Measurements from ENCODE around the gene NCOA1.
"Not testable (repeated sequence)": the region's sequence is repeated elsewhere in the genome, so short reads cannot be mapped to it uniquely, and the experiment has no call there.

Gene NCOA1

DNA sequence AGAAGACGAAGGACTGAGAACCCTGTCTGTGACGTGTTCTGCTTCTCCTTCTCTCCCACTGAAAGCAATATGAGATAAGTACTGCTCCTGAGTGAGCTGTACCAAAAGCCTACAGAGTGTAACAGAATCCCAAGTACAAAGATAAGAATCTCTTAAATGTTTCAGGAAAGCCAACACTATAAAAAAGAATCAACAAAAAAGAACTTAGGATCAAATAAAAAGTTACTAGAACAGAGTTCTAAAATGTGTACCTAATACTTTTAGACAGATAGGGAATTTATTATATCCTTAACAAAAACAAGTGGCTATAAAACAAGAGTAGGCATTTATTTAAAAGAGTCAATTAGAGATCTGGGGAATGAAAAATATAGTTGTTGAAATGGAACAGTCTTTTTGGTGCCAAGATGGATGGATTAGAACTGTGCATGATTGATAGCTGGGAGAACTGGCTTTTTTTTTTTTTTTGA lies 49.0 kb downstream of the NCOA1 start:
- DNase-seq (ENCODE audit: low spot score) = no peak

DNA sequence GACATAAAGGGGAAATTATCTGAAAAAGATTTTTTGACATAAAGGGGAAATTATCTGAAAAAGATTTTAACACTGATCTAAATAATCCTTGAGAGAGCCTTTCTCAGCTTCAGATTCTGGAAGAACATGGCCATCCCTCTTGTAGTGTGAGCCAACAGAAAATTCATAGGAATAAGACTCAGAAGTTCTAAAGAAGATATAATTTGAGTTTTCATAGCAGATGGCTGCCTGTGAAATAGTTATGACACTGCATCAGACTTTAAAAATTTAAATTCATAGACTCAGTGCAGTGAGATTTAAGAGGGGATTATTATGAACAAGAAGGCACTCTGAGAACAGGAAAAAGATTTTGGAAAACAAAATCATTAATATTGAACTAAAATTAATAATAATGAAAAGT lies 50.6 kb downstream of the NCOA1 start:
- no peak for DNase-seq (ENCODE audit: low spot score)

DNA sequence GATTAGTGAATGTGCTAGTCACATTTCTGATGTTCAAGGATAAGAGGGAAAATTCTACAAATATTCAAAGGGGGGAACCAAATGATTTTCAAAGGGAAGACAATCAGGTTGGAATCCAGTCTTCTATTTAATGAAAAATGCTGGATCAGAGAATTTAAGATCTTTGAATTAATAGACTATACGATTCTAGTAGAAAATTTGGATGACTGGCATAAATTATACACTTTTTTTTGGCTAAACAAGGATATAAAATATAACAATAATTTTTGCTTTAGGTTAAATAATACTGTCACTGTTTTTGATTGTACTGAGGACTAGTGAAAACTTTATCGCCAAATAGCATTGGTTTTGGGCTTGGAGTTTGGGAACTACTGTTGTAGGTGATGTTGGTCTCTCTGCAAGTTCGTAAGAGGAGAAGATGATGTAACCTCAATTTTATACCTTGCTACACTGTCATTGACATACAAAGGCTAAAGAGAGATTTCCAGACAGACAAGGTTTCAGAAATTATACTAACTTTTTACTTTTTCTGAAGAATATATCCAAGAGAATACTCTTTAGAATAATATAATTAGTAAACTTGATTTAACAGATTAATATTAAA lies 51.3 kb downstream of the NCOA1 start:
- DNase-seq (ENCODE audit: low spot score) = no peak

DNA sequence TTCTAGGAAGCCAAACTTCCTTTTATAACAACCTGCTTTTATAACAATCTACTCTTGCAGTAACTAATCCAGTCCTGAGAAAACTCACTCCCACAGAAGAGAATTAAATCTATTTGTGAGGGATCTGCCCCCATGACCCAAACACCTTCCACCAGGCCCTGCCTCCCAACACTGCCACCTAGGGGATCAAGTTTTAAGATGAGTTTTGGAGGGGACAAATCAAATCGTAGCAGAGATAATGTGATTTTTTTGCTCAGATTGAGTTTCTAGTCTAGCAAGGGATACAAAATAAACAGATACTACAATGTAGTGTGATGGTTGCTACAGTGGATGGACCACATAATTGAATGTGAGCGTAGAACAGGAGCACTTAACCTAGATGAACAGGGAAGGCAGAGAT lies 52.2 kb downstream of the NCOA1 start:
- no peak for DNase-seq (ENCODE audit: low spot score)

DNA sequence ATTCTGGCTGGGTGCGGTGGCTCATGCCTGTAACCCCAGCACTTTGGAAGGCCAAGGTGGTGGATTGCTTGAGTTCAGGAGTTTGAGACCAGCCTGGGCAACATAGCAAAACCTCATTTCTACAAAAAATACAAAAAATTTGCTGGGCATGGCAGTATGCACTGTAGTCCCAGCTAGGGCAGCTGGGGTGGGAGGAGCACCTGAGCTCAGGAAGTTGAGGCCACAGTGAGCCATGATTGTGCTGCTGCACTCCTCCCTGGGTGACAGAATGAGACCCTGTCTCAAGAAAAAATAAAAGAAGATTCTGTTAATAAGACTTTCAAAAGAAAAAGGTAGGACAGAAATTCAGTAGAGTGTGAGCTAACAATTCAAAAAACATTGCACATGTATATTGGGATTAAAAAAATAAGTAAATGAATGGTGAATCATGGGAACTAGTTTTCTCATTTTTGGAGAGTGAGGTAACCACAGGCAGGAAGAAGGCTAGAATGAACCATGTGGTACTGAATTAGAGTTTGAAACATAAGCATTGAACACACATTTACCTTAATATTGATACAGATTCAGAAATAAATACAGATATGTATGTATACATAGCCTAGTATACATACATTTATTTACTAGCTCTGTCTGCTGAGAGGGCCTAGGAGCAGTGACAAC lies 53.5 kb downstream of the NCOA1 start:
- no peak for DNase-seq (ENCODE audit: low spot score)

DNA sequence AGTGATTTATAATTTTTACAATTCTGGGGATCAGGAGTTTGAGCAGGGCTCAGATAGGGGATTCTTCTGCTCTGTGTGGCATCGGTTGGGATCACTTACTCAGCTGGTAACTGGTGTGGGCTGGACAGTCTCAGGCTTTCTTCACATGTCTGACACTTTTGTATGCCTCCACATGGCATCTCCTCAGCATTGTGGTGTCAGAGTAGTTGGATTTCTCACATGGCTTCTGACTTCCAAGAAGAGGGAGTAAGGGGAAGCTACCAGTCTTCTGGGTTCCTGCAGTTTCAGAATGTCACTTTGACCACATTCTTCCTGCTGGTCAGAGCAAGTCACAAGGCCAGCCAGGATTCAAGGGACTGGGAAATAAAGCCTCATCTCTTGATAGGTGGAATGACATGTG lies 55.6 kb downstream of the NCOA1 start:
- DNase-seq (ENCODE audit: low spot score) = no peak

DNA sequence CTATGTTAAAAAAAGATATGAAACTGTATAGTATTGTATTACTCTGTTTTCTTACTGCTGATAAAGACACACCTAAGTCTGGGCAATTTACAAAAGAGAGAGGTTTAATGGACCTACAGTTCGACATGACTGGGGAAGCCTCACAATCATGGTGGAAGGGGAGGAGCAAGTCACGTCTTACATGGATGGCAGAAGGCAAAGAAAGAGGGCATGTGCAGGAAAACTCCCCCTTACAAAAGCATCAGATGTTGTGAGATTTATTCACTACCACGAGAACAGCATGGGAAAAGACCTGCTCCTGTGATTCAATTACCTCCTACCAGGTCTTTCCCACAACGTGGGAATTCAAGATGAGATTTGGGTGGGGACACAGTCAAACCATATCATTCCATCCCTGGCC lies 57.0 kb downstream of the NCOA1 start:
- no peak for DNase-seq (ENCODE audit: low spot score)

DNA sequence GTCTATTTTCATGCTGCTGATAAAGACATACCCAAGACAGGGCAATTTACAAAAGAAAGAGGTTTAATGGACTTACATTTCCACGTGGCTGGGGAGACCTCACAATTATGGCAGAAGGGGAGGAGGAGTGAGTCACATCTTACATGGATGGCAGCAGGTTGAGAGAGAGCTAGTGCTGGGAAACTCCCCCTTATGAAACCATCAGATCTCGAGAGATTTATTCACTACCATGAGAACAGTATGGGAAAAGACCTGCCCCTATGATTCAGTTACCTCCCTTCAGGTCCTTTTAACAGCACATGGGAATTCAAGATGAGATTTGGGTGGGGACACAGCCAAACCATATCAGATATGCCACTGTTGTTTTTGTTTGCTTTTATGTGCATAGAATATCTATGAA lies 59.2 kb downstream of the NCOA1 start:
- not testable (repeated sequence) for DNase-seq (ENCODE audit: low spot score)

DNA sequence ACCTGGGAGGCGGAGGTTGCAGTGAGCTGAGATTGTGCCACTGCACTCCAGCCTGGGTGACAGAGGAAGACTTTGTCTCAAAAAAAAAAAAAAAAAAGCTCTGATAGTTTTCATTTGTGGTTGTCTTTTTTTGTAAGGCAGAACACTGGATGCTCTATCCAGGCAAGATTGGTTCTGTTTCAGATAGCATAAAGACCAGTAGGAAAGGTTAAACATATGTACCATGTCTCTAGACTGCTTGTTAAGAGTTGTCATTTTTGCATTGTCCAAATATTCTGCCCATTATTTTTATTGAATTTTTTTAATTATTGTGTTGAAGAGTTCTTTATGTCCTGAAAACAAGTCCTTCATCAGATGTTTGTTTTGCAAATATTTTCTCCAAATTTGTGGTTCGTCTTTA lies 60.0 kb downstream of the NCOA1 start:
- no peak for DNase-seq (ENCODE audit: low spot score)

DNA sequence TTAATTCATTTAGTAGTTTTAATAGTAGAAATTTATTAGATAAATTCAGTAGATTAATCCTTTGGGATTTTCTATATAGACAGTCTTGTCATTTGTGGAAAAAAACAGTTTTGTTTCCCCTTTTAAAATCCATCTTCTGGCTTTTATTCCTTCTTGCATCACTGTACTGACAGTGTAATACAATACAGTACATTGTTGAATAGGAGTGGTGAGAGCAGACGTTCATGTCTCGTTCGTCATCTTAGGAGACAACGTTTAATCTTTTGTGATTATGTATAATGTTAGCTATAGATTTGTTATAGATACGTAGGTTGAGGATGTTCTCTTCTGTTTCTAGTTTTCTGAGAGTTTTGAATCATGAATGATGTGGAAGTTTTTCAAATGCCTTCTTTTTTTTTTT lies 61.8 kb downstream of the NCOA1 start:
- DNase-seq (ENCODE audit: low spot score) = no peak

DNA sequence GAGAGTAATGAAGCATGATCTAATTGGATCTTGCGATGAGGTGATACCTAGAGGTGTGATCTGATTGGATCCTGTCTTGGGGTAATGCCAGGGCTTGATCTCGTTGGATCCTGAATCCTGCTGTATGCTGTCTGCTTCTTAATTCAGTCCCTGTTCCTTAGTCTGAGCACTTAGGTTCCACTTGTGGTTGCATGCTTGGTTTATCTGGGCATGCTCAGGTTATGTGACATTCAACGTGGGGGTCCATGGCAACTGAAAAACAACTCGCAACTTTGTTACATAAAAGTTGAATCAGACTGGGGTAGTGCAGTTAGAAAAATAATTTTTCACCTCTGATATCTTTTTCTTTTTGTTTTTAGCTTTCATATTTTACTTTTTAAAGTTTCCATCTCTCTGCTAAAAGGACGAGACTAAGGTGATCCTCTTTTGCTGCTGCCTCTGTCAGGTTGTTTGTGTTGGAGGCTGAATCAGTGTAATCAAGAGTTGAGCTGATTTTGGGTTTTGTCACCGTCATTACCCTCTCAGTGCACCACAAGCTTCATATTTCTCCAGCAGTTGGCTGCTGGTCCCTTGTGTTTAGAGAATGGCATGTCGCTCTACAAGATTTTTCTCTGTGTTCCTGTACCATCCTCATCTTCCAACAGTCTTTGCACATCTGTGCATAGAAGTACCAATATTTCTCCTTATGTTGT lies 67.9 kb downstream of the NCOA1 start:
- DNase-seq (ENCODE audit: low spot score) = no peak

DNA sequence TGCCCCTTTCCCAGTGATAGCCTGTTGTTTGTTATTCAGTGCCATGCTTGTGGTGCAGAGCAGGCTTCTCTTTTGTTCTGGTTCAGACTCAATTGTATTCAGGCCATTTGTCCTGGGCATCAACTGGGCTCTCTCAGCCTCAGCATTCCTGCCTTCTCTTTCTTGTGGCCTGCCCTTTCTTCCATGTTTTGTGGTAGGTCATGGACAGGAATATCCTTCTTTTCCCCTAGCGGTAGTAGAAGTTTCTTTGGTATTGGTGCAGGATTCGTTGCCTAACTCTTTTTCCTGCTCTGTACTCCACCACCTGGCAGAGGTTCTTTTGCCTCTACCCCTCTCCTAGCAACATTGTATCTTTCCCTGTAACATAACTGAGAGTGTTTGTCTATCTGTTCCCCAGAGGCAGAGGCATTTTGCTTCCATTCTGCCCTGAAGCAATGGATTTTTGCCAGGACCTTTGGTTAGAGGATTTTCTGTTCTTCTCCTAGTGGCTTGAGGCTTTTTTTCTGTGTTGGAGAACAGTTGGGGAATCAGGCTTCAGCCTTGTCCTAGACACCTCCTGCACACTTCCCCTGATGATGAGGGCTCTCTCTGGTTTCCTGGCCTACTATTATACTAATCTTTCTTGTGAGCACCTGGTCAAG lies 68.5 kb downstream of the NCOA1 start:
- DNase-seq (ENCODE audit: low spot score) = no peak

DNA sequence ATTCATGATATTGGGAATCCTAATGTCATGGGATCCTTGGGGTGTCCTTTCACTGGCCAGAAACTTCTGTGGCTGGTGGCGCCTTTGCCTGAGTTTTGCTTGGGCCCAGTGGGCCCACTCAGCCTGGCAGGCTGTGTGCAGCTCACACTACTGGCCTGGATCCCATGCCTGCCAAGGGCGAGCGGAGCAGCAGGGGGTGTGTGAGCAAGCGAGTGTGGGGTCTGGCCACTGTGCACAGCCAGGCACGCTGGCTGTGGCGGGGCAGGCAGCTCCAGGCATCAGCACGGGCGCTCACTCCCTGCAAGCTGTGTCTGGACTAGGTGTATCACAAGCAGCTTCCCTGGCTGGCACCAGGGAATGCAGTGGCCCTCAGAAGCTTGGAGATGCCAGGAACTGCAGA lies 74.5 kb downstream of the NCOA1 start:
- no peak for DNase-seq (ENCODE audit: low spot score)

DNA sequence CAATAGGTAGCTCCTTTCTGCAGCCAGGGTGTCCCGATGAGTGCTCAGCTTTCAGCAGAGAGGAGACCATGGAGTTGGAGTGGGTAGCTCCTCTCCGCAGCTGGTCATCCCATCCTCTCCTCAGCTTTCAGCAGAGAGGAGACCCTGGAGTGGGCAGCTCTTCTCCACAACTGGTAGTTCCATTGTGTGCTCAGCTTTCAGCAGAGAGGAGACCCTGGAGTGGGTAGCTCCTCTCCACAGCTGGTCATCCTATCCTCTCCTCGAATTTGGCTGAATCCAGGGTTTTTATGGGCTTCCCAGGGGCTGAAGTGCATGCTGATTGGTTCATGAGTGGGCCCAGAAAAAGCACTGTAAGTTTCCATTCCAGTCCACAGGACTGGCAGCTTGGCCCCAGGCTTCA lies 75.2 kb downstream of the NCOA1 start:
- no peak for DNase-seq (ENCODE audit: low spot score)

DNA sequence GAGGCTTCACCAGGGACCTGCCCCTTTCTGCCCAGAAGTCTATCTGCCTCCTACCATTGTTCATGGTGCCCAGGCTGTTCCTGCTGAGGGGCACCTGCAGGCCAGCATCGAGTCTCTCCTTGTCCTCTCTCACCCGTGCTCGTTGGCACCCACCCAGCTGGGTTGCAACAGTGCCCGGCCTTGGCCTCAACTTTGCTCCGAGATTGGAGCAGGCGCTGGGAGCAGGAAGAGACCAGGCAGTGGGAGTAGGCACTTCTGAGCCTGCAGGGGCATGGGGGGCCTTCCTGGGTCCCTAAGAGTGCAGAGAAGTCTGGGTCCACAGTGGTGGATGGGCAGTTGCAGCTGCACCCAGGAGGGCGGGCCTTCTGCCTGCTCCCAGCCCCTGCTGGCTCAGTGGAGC lies 75.6 kb downstream of the NCOA1 start:
- no peak for DNase-seq (ENCODE audit: low spot score)

DNA sequence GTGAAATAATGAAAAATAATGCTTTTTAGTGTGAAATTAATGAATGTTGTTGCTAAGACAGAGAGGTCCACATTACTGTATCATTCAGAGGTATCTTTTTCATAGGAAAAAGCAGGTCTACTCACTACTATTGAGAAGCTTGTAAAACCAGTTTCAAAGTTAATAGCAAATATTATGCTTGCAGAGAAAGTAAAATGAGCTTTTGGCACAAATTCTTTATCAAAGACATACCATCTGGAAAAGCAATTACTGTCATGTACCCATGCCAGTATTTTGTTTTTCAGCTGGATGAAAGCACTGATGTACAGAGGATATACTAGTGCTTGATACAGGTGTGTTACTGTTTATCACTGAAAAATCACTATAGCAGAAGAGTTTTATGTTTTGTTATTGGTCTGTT lies 77.5 kb downstream of the NCOA1 start:
- DNase-seq (ENCODE audit: low spot score) = no peak

DNA sequence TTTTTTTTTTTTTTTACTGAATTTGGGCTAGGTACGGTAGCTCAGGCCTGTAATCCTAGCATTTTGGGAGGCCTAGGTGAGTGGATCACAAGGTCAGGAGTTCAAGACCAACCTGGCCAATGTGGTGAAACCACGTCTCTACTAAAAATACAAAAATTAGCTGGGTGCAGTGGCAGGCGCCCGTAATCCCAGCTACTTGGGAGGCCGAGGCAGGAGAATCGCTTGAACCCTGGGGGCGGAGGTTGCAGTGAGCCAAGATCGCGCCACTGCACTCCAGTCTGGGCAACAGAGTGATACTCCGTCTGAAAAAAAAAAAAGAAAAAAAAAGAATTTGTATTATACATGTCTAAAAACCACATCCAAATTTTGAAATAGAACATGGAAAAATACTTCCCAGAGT lies 78.5 kb downstream of the NCOA1 start:
- DNase-seq (ENCODE audit: low spot score) = not testable (repeated sequence)

DNA sequence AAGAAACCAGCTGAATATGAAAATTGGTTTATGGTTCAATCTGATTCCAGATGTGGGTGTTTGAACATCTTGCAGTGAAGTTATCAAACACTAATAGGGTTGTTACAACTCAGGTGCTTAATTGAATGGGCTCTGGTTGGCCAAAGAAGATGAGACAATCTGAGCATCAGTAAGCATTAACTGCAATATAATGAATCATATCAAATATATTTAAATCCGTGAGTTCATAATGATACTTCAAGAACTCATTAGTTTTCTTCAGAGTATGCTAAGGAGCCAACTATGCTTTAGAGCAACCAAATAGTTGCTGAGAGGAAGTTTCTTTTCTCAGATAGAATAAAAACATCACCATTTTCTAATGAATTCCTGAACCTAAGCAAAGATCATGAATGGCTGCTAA lies 79.2 kb downstream of the NCOA1 start:
- no peak for DNase-seq (ENCODE audit: low spot score)

DNA sequence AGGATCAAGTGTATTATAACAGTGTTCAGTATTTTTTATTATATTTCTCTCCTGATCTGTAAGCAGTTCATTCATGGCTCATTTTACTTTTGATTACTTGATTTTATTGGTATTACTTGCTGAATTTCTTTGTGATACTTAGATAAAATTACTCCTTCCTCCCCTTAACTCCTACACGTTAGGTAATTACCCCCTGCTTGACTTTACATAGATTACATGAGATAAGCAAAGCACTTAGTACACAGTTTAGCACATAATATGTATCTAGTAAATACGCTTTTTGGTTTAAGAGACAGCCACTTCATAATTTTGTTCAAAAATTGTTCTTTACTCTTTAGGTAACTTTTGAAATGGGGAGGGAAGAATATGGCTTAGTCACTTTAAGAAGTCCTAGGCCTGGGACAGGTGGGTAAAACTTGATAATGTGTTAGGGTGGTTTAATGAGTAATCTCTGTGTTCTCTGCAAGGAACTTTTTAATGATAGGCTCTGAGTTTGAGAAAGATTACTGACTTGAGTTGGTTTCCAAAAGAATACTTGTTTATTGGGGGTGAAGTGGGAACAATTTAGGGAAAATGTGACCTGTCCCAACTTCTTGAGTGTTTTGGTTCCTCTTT lies 80.9 kb downstream of the NCOA1 start:
- DNase-seq (ENCODE audit: low spot score) = no peak

DNA sequence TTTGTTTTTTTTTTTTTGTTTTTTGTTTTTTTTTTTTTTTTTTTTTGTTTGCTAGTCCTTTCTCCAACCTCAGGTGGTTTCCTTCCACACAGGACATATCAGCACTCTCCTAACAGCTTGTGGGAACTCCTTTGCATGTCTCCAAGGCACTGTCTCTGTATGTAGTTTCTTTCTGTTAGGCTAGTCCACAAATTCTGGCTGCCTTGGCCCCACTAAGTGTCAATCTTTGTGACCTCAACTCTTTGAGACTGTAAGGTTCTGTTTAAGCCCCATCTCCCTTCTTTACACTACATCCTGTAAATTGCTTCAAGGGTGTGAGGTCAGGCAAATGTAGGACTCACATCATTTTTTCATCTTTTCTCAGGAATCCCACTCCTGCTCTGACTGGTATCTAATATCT lies 85.1 kb downstream of the NCOA1 start:
- no peak for DNase-seq (ENCODE audit: low spot score)

DNA sequence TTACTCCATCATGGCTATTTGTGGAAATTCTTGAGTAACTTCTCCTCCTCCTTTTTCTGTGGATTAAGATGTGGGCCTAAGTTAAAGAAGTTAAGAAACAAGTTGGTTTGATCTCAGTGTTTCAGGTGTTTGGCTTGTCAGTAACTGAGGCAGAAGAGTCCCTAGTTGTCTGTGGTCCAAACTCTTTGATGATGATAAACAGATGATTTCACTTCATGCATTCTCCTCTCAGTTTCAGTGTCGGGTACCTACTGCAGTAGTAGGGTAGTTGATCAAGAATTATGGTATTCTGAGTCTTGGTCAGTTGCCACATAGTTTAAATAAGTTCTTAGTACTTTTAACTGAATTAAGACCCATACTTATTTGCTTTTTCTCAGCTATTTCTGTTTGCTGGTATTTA lies 85.6 kb downstream of the NCOA1 start:
- no peak for DNase-seq (ENCODE audit: low spot score)

DNA sequence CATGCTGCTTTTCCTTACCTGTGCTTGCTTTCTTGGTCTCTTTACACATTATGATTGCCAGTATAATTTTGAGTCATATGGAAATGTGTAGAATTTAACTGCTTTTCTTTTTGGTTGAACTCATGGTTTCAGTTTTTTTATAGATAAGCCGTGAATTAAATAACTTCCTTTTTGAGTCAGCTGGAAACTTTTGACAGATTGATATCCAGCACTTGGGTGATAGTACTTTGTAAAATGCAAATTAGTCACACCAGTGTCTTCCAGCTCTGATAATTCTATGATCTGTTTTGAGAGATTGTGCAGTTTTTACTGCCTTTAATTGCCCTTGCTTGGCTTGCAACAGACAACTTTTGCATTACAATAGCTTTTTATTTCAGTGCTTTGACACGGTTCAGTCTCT lies 86.4 kb downstream of the NCOA1 start:
- no peak for DNase-seq (ENCODE audit: low spot score)

All from HuH-7.5 (cell line).